HEK293 (cell line): ENCODE results near the gene ITGA3.

ENCODE experiments used
- CTCF ChIP-seq: fragments of 450-650 bp; formaldehyde crosslinking; IDR thresholded peaks from 2 replicates; pipeline ENCODE4 v1.5.1; 2016; ENCODE audit warnings: missing biosample characterization, missing genetic modification characterization
- SETDB1 ChIP-seq: IDR thresholded peaks from one replicate; pipeline ENCODE4 v1.6.1; 2017; ENCODE audit warnings: mild to moderate bottlenecking, low read length, moderate library complexity, mixed read lengths; ENCODE audit not compliant: insufficient read length
- ZNF426 ChIP-seq: fragments of 450-650 bp; formaldehyde crosslinking; IDR thresholded peaks from 2 replicates; pipeline ENCODE4 v1.5.1; 2017; ENCODE audit warnings: missing biosample characterization, missing genetic modification characterization, mild to moderate bottlenecking, inconsistent platforms, moderate library complexity

GRCh38 chr17:50059759-50060273, 3.9 kb downstream of the ITGA3 start:
- TF ChIP-seq SETDB1 (no peak), CTCF (tag by site-specific recombination) (no peak), ZNF426 (tag by site-specific recombination) (no peak)
